PC-9 (cell line): ENCODE results near the gene SCD5. TPM values are rescaled to one million over a fixed set of nuclear protein-coding genes. Genes with fewer than 3 reads are reported as not detected.
A peak's percentile ranks its signal among the peaks of the same experiment; 100 is the strongest.

Source experiments
- Bru-seq: library from RNA; stranded (reverse); fragments of 400-500 nt; gene quantifications from one replicate; lab custom pipeline; 2021; lab: Mats Ljungman, UMichigan
- BruChase-seq, 2 experiments: library from RNA; stranded (reverse); fragments of 400-500 nt; gene quantifications; one replicate each; lab custom pipeline; 2021; lab: Mats Ljungman, UMichigan
- BruUV-seq: library from RNA; stranded (reverse); fragments of 400-500 nt; replicated peaks from 2 replicates; lab custom pipeline; 2021; lab: Mats Ljungman, UMichigan
- CTCF ChIA-PET: fragments of 300-600 bp; sonication (Branson Sonifier 250); formaldehyde crosslinking; loops from one replicate; lab custom pipeline; 2022; ENCODE audit warnings: antibody characterized with exemption; lab: Charles Lee
- POLR2A ChIA-PET: fragments of 300-600 bp; sonication (Branson Sonifier 250); formaldehyde crosslinking; loops from one replicate; lab custom pipeline; 2022; ENCODE audit warnings: antibody characterized with exemption; ENCODE audit not compliant: unreplicated experiment; lab: Charles Lee
- DNase-seq, 2 experiments: peaks; one replicate each; pipeline versions ENCODE4 v3.0.0 to v3.0.0-alpha.2; 2015 to 2022; ENCODE audit warnings: mixed read lengths in 1 of 2
- H2AFZ ChIP-seq: fragments of 200-600 bp; sonication (generic); 2 replicates; pipeline ENCODE4 v1.8.1; 2017; ENCODE audit warnings: antibody characterized with exemption
- H3F3A ChIP-seq: fragments of 200-600 bp; sonication (generic); 2 replicates; pipeline ENCODE4 v1.8.1; 2017; ENCODE audit warnings: antibody characterized with exemption, mild to moderate bottlenecking, low read depth; ENCODE audit not compliant: insufficient read depth
- H3K27ac ChIP-seq: fragments of 200-600 bp; sonication (generic); 2 replicates; pipeline ENCODE4 v1.6.1; 2016; ENCODE audit warnings: mixed run types
- H3K27me3 ChIP-seq: fragments of 200-600 bp; sonication (generic); 2 replicates; pipeline ENCODE4 v1.6.1; 2016; ENCODE audit warnings: low read depth, mixed run types; ENCODE audit not compliant: insufficient read depth
- H3K36me3 ChIP-seq: fragments of 200-600 bp; sonication (generic); 2 replicates; pipeline ENCODE4 v1.6.1; 2016; ENCODE audit warnings: low read depth, mixed run types
- H3K4me1 ChIP-seq: fragments of 200-600 bp; sonication (generic); replicated peaks from 2 replicates; pipeline ENCODE4 v1.6.1; 2016; ENCODE audit warnings: mixed run types; ENCODE audit not compliant: insufficient read depth
- H3K4me2 ChIP-seq: fragments of 200-600 bp; sonication (generic); 2 replicates; pipeline ENCODE4 v1.6.1; 2017; ENCODE audit warnings: mixed run types
- H3K4me3 ChIP-seq: fragments of 200-600 bp; sonication (generic); 2 replicates; pipeline ENCODE4 v1.6.1; 2016; ENCODE audit warnings: mixed run types
- H3K79me2 ChIP-seq: fragments of 200-600 bp; sonication (generic); 2 replicates; pipeline ENCODE4 v1.6.1; 2017; ENCODE audit warnings: low read depth, mixed run types
- H3K9me2 ChIP-seq: fragments of 200-600 bp; sonication (generic); 2 replicates; pipeline ENCODE4 v1.8.1; 2017; ENCODE audit warnings: mild to moderate bottlenecking; ENCODE audit not compliant: insufficient read depth
- H3K9me3 ChIP-seq: fragments of 200-600 bp; sonication (generic); 2 replicates; pipeline ENCODE4 v1.8.1; 2016; ENCODE audit warnings: low read depth; ENCODE audit not compliant: insufficient read depth
- H4K20me1 ChIP-seq: fragments of 200-600 bp; sonication (generic); 2 replicates; pipeline ENCODE4 v1.8.1; 2017; ENCODE audit not compliant: insufficient read depth
- CTCF ChIP-seq: fragments of 200-600 bp; sonication (generic); conservative IDR thresholded peaks from 2 replicates; pipeline ENCODE4 v1.6.1; 2017; ENCODE audit warnings: mixed run types, antibody characterized with exemption, mild to moderate bottlenecking, moderate library complexity
- EZH2 ChIP-seq: fragments of 200-600 bp; sonication (generic); IDR thresholded peaks from 2 replicates; pipeline ENCODE4 v1.8.0; 2017; ENCODE audit warnings: antibody characterized with exemption, low read depth
- intact Hi-C: fragments of 100-400 bp; cut with micrococcal nuclease; formaldehyde crosslinking; loops from one replicate; pipeline ENCODE4 v1.10.0; 2022; ENCODE audit not compliant: unreplicated experiment
- long read RNA-seq: library from polyadenylated mRNA; stranded (forward); transcript quantifications from one replicate; pipeline ENCODE4 v2.0.0, GENCODE V29; 2022
- total RNA-seq: library from RNA; stranded (reverse); gene quantifications from 2 replicates; pipeline ENCODE4 v1.2.3, GENCODE V29; 2021

The SCD5 gene
- total RNA-seq (34.3 and 41.1 TPM in 2 replicates), Bru-seq, nascent RNA (percentile 75 among the genes with signal in this experiment), BruChase-seq, experiment 1, labeled RNA remaining after a 2-hour chase (percentile 88 among the genes with signal in this experiment), BruChase-seq, experiment 2, labeled RNA remaining after a 6-hour chase (percentile 65 among the genes with signal in this experiment)
- long read RNA-seq, partial matches to known transcripts: 1 of 10 reads
- long read RNA-seq, other reads (novel, unspliced or antisense): 5 of 10 reads

GRCh38 chr4:82798168-82799005 lies at the start of gene SCD5:
Gene SCD5 (minus strand): TSS chr4:82798796. CDS start chr4:82798537, 259 bp downstream.
- intact Hi-C loops: loop anchor here (2.0 kb wide), 2 partner anchors 16 to 54 kb away; no protein-coding TSS in a partner anchor
- Histone ChIP-seq H3K9me2 (no peaks in the 10 kb centered on the region), H3F3A (peaks cover 4% of the 10 kb centered on the region; the same call in 1 of the 2 replicates), H2AFZ (peak within 1 kb of the TSS; percentile 67), H3K79me2 (peaks cover 6% of the 10 kb centered on the region; the same call in 1 of the 2 replicates), H3K9me3 (no peaks in the 10 kb centered on the region), H3K4me3 (peak within 1 kb of the TSS; percentile 66), H3K27me3 (no peaks in the 10 kb centered on the region), H3K27ac (no peak within 1 kb of the TSS), H3K36me3 (no peaks in the 10 kb centered on the region), H3K4me1 (peaks cover 8% of the 10 kb centered on the region), H3K4me2 (peak within 1 kb of the TSS; percentile 79), H4K20me1 (no peaks in the 10 kb centered on the region)
- ChIA-PET POLR2A (interaction anchor here (0.6 to 1.0 kb wide), 10 partner anchors 13 to 91 kb away, joined by 3 to 19 read pairs (median 4); no protein-coding TSS in a partner anchor), CTCF (interaction anchor here (0.6 to 1.7 kb wide), 3 partner anchors 63 to 338 kb away, joined by 3 to 18 read pairs (median 3); no protein-coding TSS in a partner anchor)
- TF ChIP-seq CTCF: no peak
- TF ChIP-seq EZH2: no peak
- TSS peak; percentile 33 for BruUV-seq
- peak; percentile 55 to 73 for DNase-seq

- POLR2A ChIA-PET: no interaction called here
- intact Hi-C loops: no loop called here
- TF ChIP-seq CTCF (no peak; the same call in 1 of the 2 replicates), EZH2 (no peak)
- Histone ChIP-seq H3K4me2 (no peak overlapping the region), H4K20me1 (no peaks in the 10 kb centered on the region), H3K4me1 (no peaks in the 10 kb centered on the region), H3K9me2 (no peaks in the 10 kb centered on the region), H3K27me3 (no peaks in the 10 kb centered on the region), H2AFZ (no peak overlapping the region), H3K79me2 (no peaks in the 10 kb centered on the region), H3K4me3 (no peak overlapping the region), H3K36me3 (peaks cover 9% of the 10 kb centered on the region), H3K9me3 (no peaks in the 10 kb centered on the region), H3K27ac (no peak overlapping the region), H3F3A (no peaks in the 10 kb centered on the region)
- BruUV-seq: no TSS peak
- CTCF ChIA-PET: no interaction called here
- no peak for DNase-seq
Observed at GRCh38 chr4:82842593-82842992, 44.0 kb upstream of the SCD5 start.

GRCh38 chr4:82839624-82840023 lies 41.0 kb upstream of the SCD5 start:
- Histone ChIP-seq H3K4me1 (peaks cover 7% of the 10 kb centered on the region), H3K27ac (no peak overlapping the region), H3K4me3 (no peak overlapping the region), H3F3A (peaks cover 4% of the 10 kb centered on the region), H2AFZ (no peak overlapping the region), H3K9me3 (no peaks in the 10 kb centered on the region), H4K20me1 (no peaks in the 10 kb centered on the region), H3K79me2 (no peaks in the 10 kb centered on the region), H3K9me2 (no peaks in the 10 kb centered on the region), H3K4me2 (no peak overlapping the region), H3K36me3 (peaks cover 4% of the 10 kb centered on the region), H3K27me3 (no peaks in the 10 kb centered on the region)
- BruUV-seq: no TSS peak
- ChIA-PET CTCF (no interaction called here), POLR2A (no interaction called here)
- intact Hi-C loops: no loop called here
- DNase-seq: no peak
- no peak for TF ChIP-seq EZH2
- TF ChIP-seq CTCF: no peak
